Measurements from ENCODE around the gene CDK11B.

DNA sequence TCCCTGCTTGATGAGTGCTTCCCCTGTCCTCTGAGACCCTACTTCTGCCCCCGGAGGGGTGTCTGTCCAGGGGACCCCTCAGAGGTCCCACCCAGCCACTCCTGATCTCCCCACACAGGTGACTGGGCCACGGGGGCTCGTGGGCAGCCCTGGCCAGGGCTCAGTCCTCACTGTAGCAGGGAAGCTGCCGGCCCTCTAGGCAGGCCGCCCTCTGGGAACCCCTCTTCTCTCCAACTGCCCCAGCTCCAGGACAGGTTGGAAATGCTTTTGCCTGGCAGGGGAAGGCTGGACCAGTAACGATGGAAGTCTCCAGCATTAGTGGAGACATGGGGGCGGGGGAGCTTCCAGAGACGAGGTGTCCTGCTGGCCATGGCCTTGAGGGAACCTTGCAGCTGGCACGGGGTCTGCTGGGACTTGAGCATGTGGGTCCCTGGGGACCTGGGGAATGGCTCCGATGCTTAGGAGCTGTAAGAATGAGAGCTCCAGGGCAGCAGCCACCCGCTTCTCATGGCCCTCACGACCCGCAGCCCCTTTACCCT, 55.8 kb downstream of the CDK11B start:
- TF ChIP-seq, protein P1, sequence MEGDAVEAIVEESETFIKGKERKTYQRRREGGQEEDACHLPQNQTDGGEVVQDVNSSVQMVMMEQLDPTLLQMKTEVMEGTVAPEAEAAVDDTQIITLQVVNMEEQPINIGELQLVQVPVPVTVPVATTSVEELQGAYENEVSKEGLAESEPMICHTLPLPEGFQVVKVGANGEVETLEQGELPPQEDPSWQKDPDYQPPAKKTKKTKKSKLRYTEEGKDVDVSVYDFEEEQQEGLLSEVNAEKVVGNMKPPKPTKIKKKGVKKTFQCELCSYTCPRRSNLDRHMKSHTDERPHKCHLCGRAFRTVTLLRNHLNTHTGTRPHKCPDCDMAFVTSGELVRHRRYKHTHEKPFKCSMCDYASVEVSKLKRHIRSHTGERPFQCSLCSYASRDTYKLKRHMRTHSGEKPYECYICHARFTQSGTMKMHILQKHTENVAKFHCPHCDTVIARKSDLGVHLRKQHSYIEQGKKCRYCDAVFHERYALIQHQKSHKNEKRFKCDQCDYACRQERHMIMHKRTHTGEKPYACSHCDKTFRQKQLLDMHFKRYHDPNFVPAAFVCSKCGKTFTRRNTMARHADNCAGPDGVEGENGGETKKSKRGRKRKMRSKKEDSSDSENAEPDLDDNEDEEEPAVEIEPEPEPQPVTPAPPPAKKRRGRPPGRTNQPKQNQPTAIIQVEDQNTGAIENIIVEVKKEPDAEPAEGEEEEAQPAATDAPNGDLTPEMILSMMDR (IDR thresholded peaks at IDR 0.05; ENCODE audit: insufficient read depth, low read depth, low read length), result no peak
- no peak for TF ChIP-seq EZH2 (IDR thresholded peaks at IDR 0.05; ENCODE audit: insufficient read depth, low read length)
